ENCODE data around the gene HEPACAM.

GRCh38 chr11:124915541-124916369 is 20.1 kb downstream of the HEPACAM start:
- no peak for TF ChIP-seq POLR2A (IDR thresholded peaks at IDR 0.05)
- TF ChIP-seq, protein P1, sequence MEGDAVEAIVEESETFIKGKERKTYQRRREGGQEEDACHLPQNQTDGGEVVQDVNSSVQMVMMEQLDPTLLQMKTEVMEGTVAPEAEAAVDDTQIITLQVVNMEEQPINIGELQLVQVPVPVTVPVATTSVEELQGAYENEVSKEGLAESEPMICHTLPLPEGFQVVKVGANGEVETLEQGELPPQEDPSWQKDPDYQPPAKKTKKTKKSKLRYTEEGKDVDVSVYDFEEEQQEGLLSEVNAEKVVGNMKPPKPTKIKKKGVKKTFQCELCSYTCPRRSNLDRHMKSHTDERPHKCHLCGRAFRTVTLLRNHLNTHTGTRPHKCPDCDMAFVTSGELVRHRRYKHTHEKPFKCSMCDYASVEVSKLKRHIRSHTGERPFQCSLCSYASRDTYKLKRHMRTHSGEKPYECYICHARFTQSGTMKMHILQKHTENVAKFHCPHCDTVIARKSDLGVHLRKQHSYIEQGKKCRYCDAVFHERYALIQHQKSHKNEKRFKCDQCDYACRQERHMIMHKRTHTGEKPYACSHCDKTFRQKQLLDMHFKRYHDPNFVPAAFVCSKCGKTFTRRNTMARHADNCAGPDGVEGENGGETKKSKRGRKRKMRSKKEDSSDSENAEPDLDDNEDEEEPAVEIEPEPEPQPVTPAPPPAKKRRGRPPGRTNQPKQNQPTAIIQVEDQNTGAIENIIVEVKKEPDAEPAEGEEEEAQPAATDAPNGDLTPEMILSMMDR (IDR thresholded peaks at IDR 0.05): no peak

All from vagina (tissue), 2 donors.